ENCODE data around the gene PRDM1. TPM values are rescaled to one million over a fixed set of nuclear protein-coding genes. Genes with fewer than 3 reads are reported as not detected.
A peak's percentile ranks its signal among the peaks of the same experiment; 100 is the strongest.

Gene PRDM1
- total RNA-seq, 1 experiment from 2014 or later = 0.40 TPM

DNA sequence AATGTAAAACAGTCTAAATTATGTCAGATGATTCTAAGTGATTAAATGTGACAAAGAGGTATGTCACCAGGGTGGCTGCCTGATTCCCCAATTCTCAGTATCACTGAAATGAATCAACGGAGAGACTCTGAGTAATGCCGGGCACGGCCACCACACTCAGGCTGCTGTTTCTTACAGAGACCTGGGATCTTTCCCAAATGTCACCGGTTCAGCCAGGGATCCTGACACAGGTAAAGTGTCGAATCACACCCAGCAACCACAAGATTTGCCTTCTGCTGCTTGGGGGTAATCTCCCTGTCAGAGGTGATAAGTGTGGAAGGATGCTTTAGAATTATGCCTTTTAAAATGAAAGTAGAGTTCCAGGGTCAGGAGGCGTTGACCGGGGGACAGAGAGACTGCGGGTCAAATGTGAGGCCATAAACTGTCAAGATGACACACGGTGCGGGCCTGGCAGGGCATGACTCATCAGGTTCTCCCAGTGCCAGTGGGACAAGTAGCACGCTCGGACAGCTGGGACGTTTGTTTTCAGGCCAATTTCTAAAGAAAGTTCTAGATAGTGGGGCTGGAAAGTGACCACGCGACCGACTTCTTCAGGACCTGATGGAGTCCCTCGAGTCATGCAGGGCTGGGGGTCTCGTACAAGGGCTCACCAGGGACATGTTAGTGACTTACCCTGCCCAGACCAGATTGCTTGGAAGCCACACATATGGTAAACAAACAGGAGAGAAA is 48.9 kb downstream of the PRDM1 start:
- BruUV-seq (replicated peaks) = no TSS peak
- Mint-ChIP-seq H3K36me3 (ENCODE audit: insufficient read depth, unreplicated experiment) (no peaks in the 10 kb centered on the region), H3K27ac (ENCODE audit: unreplicated experiment) (no peak overlapping the region), H3K4me3 (ENCODE audit: low read depth, unreplicated experiment) (no peak overlapping the region), H3K9me3 (ENCODE audit: low read depth, unreplicated experiment) (no peaks in the 10 kb centered on the region), H3K4me1 (ENCODE audit: low read depth, unreplicated experiment) (peaks cover 4% of the 10 kb centered on the region), H3K27me3 (ENCODE audit: unreplicated experiment) (no peaks in the 10 kb centered on the region)
- TF ChIP-seq, protein P1, sequence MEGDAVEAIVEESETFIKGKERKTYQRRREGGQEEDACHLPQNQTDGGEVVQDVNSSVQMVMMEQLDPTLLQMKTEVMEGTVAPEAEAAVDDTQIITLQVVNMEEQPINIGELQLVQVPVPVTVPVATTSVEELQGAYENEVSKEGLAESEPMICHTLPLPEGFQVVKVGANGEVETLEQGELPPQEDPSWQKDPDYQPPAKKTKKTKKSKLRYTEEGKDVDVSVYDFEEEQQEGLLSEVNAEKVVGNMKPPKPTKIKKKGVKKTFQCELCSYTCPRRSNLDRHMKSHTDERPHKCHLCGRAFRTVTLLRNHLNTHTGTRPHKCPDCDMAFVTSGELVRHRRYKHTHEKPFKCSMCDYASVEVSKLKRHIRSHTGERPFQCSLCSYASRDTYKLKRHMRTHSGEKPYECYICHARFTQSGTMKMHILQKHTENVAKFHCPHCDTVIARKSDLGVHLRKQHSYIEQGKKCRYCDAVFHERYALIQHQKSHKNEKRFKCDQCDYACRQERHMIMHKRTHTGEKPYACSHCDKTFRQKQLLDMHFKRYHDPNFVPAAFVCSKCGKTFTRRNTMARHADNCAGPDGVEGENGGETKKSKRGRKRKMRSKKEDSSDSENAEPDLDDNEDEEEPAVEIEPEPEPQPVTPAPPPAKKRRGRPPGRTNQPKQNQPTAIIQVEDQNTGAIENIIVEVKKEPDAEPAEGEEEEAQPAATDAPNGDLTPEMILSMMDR (IDR thresholded peaks at IDR 0.05; ENCODE audit: unreplicated experiment) = no peak
- CTCF ChIA-PET = no interaction called here
- peak; percentile 10 for DNase-seq
- intact Hi-C loops (cut with micrococcal nuclease; ENCODE audit: unreplicated experiment) = no loop called here

DNA sequence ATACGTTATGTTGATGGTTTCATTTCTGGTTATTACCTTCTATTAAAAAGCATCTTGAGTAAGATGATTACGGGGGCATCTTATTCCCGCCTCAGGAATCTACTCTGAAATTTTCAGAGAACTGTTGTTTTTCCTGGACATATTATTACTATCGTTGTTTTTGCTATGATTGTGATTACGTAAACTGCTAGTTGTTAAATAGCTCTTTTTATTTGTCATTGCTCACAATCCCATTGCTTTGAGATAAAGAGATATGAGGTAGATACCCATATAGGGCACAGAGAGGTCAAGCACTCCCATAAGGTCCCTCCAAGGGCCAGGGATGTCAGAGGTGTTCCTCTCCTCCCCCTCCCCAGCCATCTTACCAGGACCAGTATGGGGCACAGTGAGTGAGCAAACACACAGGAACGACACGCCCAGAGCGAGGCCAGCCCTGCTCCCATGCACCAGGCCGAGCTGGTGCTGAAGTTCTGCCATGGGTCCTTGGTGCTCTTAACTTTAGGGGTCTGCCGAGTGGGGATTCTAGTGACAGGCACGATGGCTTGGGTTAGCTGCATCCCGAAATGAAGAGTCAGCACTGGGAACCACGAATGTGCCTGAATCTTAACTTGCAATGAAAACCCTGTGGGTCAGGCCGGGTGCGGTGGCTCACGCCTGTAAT is 49.9 kb downstream of the PRDM1 start:
- TF ChIP-seq, protein P1 (IDR thresholded peaks at IDR 0.05; ENCODE audit: unreplicated experiment) = no peak
- Mint-ChIP-seq H3K27ac (ENCODE audit: unreplicated experiment) (no peak overlapping the region), H3K4me3 (ENCODE audit: low read depth, unreplicated experiment) (no peak overlapping the region), H3K27me3 (ENCODE audit: unreplicated experiment) (no peaks in the 10 kb centered on the region), H3K36me3 (ENCODE audit: insufficient read depth, unreplicated experiment) (no peaks in the 10 kb centered on the region), H3K9me3 (ENCODE audit: low read depth, unreplicated experiment) (no peaks in the 10 kb centered on the region), H3K4me1 (ENCODE audit: low read depth, unreplicated experiment) (no peaks in the 10 kb centered on the region)
- intact Hi-C loops (cut with micrococcal nuclease; ENCODE audit: unreplicated experiment) = no loop called here
- BruUV-seq (replicated peaks) = no TSS peak
- CTCF ChIA-PET = no interaction called here
- DNase-seq = no peak

DNA sequence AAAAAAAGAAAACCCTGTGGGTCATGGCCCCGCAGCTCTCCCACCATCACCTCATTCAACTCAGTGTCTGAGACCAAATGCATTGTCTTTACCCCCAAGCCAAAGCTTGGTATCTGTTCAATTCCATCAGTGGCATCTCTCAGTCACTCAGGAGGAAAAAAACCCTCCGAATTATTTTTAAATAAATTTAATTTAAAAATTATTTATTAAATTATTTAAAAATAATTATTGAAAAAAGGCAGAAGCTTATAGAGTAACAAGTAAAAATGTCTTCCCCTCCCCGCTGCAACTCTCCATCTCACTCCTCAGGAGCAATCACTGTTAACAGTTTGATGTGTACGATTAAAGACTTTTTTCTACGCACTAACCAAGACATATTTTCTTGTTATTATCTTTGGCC is 50.7 kb downstream of the PRDM1 start:
- CTCF ChIA-PET = no interaction called here
- H3K27ac Mint-ChIP-seq (ENCODE audit: unreplicated experiment) = no peak overlapping the region
- no TSS peak for BruUV-seq (replicated peaks)
- H3K4me1 Mint-ChIP-seq (ENCODE audit: low read depth, unreplicated experiment) = no peaks in the 10 kb centered on the region
- TF ChIP-seq, protein P1 (IDR thresholded peaks at IDR 0.05; ENCODE audit: unreplicated experiment) = no peak
- no peaks in the 10 kb centered on the region for H3K9me3 Mint-ChIP-seq (ENCODE audit: low read depth, unreplicated experiment)
- no peaks in the 10 kb centered on the region for H3K36me3 Mint-ChIP-seq (ENCODE audit: insufficient read depth, unreplicated experiment)
- H3K27me3 Mint-ChIP-seq (ENCODE audit: unreplicated experiment) = peaks cover 4% of the 10 kb centered on the region
- intact Hi-C loops (cut with micrococcal nuclease; ENCODE audit: unreplicated experiment) = no loop called here
- H3K4me3 Mint-ChIP-seq (ENCODE audit: low read depth, unreplicated experiment) = no peak overlapping the region
- DNase-seq = no peak

DNA sequence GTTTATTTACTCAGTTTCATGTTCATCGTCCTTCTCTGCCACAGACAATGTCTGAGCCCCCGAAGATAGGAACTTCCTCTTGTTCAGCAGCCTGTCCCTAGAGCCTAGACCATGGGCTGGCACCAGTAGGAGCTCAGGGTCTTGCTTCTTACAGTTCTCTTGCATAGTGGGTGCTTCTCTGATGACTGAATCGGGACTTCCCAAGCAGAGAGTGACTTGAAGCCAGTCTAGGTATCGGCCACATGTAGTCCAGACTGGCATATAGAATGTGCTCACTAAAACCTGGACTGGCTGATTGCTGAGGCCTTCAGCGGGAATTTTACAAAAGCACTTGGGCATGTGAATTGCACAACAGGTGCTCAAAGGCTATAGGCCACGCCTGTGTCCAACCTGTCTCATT is 52.0 kb downstream of the PRDM1 start:
- H3K27me3 Mint-ChIP-seq (ENCODE audit: unreplicated experiment) = peaks cover 10% of the 10 kb centered on the region
- intact Hi-C loops (cut with micrococcal nuclease; ENCODE audit: unreplicated experiment) = no loop called here
- H3K4me1 Mint-ChIP-seq (ENCODE audit: low read depth, unreplicated experiment) = no peaks in the 10 kb centered on the region
- H3K36me3 Mint-ChIP-seq (ENCODE audit: insufficient read depth, unreplicated experiment) = no peaks in the 10 kb centered on the region
- CTCF ChIA-PET = no interaction called here
- no peak overlapping the region for H3K27ac Mint-ChIP-seq (ENCODE audit: unreplicated experiment)
- no peak for DNase-seq
- TF ChIP-seq, protein P1 (IDR thresholded peaks at IDR 0.05; ENCODE audit: unreplicated experiment) = no peak
- no peak overlapping the region for H3K4me3 Mint-ChIP-seq (ENCODE audit: low read depth, unreplicated experiment)
- no peaks in the 10 kb centered on the region for H3K9me3 Mint-ChIP-seq (ENCODE audit: low read depth, unreplicated experiment)
- no TSS peak for BruUV-seq (replicated peaks)

Data from Calu3 (cell line).